HG03520 (cell line): Measurements from ENCODE around the gene FLYWCH1.

ENCODE experiments used
- ATAC-seq: cut with Tn5 transposase; IDR thresholded peaks from one replicate; pipeline ENCODE4 v1.9.1; 2021; ENCODE audit warnings: mild to moderate bottlenecking, moderate library complexity; ENCODE audit not compliant: unreplicated experiment

FLYWCH1 gene

GRCh38 chr16:2950773-2951172 lies 39.0 kb downstream of the FLYWCH1 start:
- no peak for ATAC-seq

- no peak for ATAC-seq
Observed at GRCh38 chr16:2952679-2953078, 40.9 kb downstream of the FLYWCH1 start.

- no peak for ATAC-seq
Observed at GRCh38 chr16:2953706-2954627, 42.2 kb downstream of the FLYWCH1 start.

- no peak for ATAC-seq
Observed at GRCh38 chr16:2954656-2955381, 43.1 kb downstream of the FLYWCH1 start.

GRCh38 chr16:2955438-2955778 lies 43.7 kb downstream of the FLYWCH1 start:
- ATAC-seq = no peak

GRCh38 chr16:2955779-2956578 lies 44.2 kb downstream of the FLYWCH1 start:
- no peak for ATAC-seq

- ATAC-seq = no peak
Observed at GRCh38 chr16:2956579-2956956, 44.8 kb downstream of the FLYWCH1 start.

- no peak for ATAC-seq
Observed at GRCh38 chr16:2959206-2959605, 47.5 kb downstream of the FLYWCH1 start.

GRCh38 chr16:2960183-2961010 lies 48.7 kb downstream of the FLYWCH1 start:
- no peak for ATAC-seq

GRCh38 chr16:2962334-2963073 lies 50.8 kb downstream of the FLYWCH1 start:
- ATAC-seq = no peak

GRCh38 chr16:2963074-2963722 lies 51.5 kb downstream of the FLYWCH1 start:
- no peak for ATAC-seq

- ATAC-seq = no peak
Observed at GRCh38 chr16:2963723-2964474, 52.2 kb downstream of the FLYWCH1 start, which contains the start of gene KREMEN2. TSS of gene KREMEN2 (plus strand) at chr16:2964275. CDS start at chr16:2964521, 246 bp downstream.

GRCh38 chr16:2964475-2965336 lies 53.0 kb downstream of the FLYWCH1 start:
- ATAC-seq = no peak

- no peak for ATAC-seq
Observed at GRCh38 chr16:2966043-2966807, 54.5 kb downstream of the FLYWCH1 start.

GRCh38 chr16:2966808-2967191 lies 55.1 kb downstream of the FLYWCH1 start:
- ATAC-seq = no peak

GRCh38 chr16:2967211-2967631 lies 55.5 kb downstream of the FLYWCH1 start:
- ATAC-seq = no peak

- ATAC-seq = no peak
Observed at GRCh38 chr16:2967721-2968161, 56.0 kb downstream of the FLYWCH1 start.
